ENCODE data around the gene TAF4B. TPM values are rescaled to one million over a fixed set of nuclear protein-coding genes. Genes with fewer than 3 reads are reported as not detected.
A peak's percentile ranks its signal among the peaks of the same experiment; 100 is the strongest.

The TAF4B gene
- total and polyA plus RNA-seq, 10 of the 15 experiments (the other 5 are each of a cell fraction or from before 2014, with no cell fraction given): 2.3 to 15.0 (median 12.2) TPM

GRCh38 chr18:26227051-26227670, 916 bp downstream of the TAF4B start:
- no peak for FAIRE-seq
- TF ChIP-seq SMC3 (IDR thresholded peaks at IDR 0.05; ENCODE audit: borderline replicate concordance, low read length) (no peak), NR2F1 (conservative IDR thresholded peaks at IDR 0.05) (no peak), ZBTB11 (CRISPR knock-in tag; IDR thresholded peaks at IDR 0.05) (no peak), MEF2B (IDR thresholded peaks at IDR 0.05; ENCODE audit: partially characterized antibody, poor library complexity, severe bottlenecking) (no peak), CREB1 (IDR thresholded peaks at IDR 0.05; ENCODE audit: low read depth) (no peak), BMI1 (IDR thresholded peaks at IDR 0.05; ENCODE audit: borderline replicate concordance) (no peak), STAT3 (IDR thresholded peaks at IDR 0.05; ENCODE audit: low read depth, low read length) (no peak), CBX3 (IDR thresholded peaks at IDR 0.05; ENCODE audit: borderline replicate concordance, low read depth) (no peak), TCF3 (IDR thresholded peaks at IDR 0.05; ENCODE audit: borderline replicate concordance, insufficient read depth, low read depth, low read length) (no peak), NFYA (IDR thresholded peaks at IDR 0.05; ENCODE audit: borderline replicate concordance, low read depth, low read length) (no peak), SUZ12 (IDR thresholded peaks at IDR 0.05; ENCODE audit: unreplicated experiment) (no peak), SRF (IDR thresholded peaks at IDR 0.05; ENCODE audit: low read depth in 2 of 2, low read length in 2 of 2) (no peak), ETV6 (conservative IDR thresholded peaks at IDR 0.05 in 1 of 2, IDR thresholded peaks at IDR 0.05 in 1 of 2; ENCODE audit: borderline replicate concordance in 1 of 2, low read depth in 1 of 2) (no peak), ZBTB33 (IDR thresholded peaks at IDR 0.05) (no peak), RB1 (IDR thresholded peaks at IDR 0.05; ENCODE audit: borderline replicate concordance) (no peak)

More at GRCh38 chr18:26227051-26227670, 916 bp downstream of the TAF4B start:
- no peak for ATAC-seq
- peak overlapping the region; percentile 98; the same call in 1 of the 2 replicates for H2AFZ ChIP-seq (ENCODE audit: control insufficient read depth, low read depth, low read length)
- H3K27ac ChIP-seq (ENCODE audit: control insufficient read depth, insufficient read depth): peak overlapping the region; percentile 54
- CTCF ChIA-PET: interaction anchor here (1.1 to 1.2 kb wide), 2 partner anchors 24 to 138 kb away, joined by 4 read pairs; no protein-coding TSS in a partner anchor
- peak overlapping the region; percentile 84 for H3K9ac ChIP-seq (ENCODE audit: control insufficient read depth, insufficient read depth, low read length)
- H4K20me1 ChIP-seq (ENCODE audit: control insufficient read depth, insufficient read depth): no peaks in the 10 kb centered on the region
- H3K4me3 ChIP-seq: peak overlapping the region; percentile 72
- H3K36me3 ChIP-seq (ENCODE audit: control insufficient read depth in 2 of 2, insufficient read depth in 2 of 2, low read length in 1 of 2): no peaks in the 10 kb centered on the region; a peak in 1 of 4 replicates
- intact Hi-C loops (cut with micrococcal nuclease; ENCODE audit: unreplicated experiment) (loop anchor here (5.0 kb wide), 2 partner anchors 65 to 135 kb away; partner anchors contain the start of gene SS18), in situ Hi-C loops (cut with MboI) (no loop called here)
- no TSS peak for BruUV-seq (replicated peaks)
- H3K4me1 ChIP-seq (ENCODE audit: control insufficient read depth, insufficient read depth, low read length): no peaks in the 10 kb centered on the region
- H3K27me3 ChIP-seq (replicated peaks in 1 of 2; ENCODE audit: control insufficient read depth in 2 of 2, insufficient read depth in 2 of 2, low read length in 1 of 2): no peaks in the 10 kb centered on the region
- no peak for DNase-seq (ENCODE audit: low read depth, low spot score)
- 4% methylated on average over 27 of the region's 28 CpGs for WGBS (ENCODE audit: insufficient coverage, insufficient replicate concordance, low lambda C conversion rate, missing lambda C conversion rate)
- peak overlapping the region; percentile 71 for H3K4me2 ChIP-seq (ENCODE audit: control insufficient read depth, insufficient read depth)
- SMC1A ChIA-PET (ENCODE audit: uncharacterized antibody, unreplicated experiment): interaction anchor here (0.6 to 1.3 kb wide), 7 partner anchors 9 to 152 kb away, joined by 3 to 6 read pairs (median 4); no protein-coding TSS in a partner anchor
- POLR2A ChIA-PET: interaction anchor here (1.0 to 1.4 kb wide), 4 partner anchors 9 to 138 kb away, joined by 3 to 6 read pairs (median 3); no protein-coding TSS in a partner anchor
- H3K9me3 ChIP-seq (replicated peaks; ENCODE audit: control insufficient read depth, insufficient read depth, low read length): peaks cover 3% of the 10 kb centered on the region; the same call in 2 of the 3 replicates
- RAD21 ChIA-PET (ENCODE audit: unreplicated experiment): interaction anchor here (0.9 to 2.7 kb wide), 4 partner anchors 11 to 139 kb away, joined by 3 to 14 read pairs (median 6); no protein-coding TSS in a partner anchor
- peaks cover 49% of the 10 kb centered on the region for H3K79me2 ChIP-seq (ENCODE audit: control insufficient read depth, insufficient read depth, low read length)

Measured in GM12878 (cell line).